Measurements from ENCODE around the gene EXOC3.

The EXOC3 gene

GRCh38 chr5:445591-445990 is 2.6 kb downstream of the EXOC3 start:
- Histone ChIP-seq H3K36me3 (ENCODE audit: insufficient read depth, low read length) (peaks cover 35% of the 10 kb centered on the region), H3K4me3 (ENCODE audit: low read length) (no peak overlapping the region), H3K27me3 (ENCODE audit: control insufficient read depth, insufficient read depth, low read length) (no peaks in the 10 kb centered on the region)

GRCh38 chr5:446066-446882 is 3.3 kb downstream of the EXOC3 start:
- no peaks in the 10 kb centered on the region for H3K9me3 ChIP-seq (replicated peaks; ENCODE audit: low read length)
- no peaks in the 10 kb centered on the region for H3K27me3 ChIP-seq (ENCODE audit: control insufficient read depth, insufficient read depth, low read length)
- H3K4me2 ChIP-seq (ENCODE audit: low read length): no peak overlapping the region
- peaks cover 40% of the 10 kb centered on the region for H3K36me3 ChIP-seq (ENCODE audit: insufficient read depth, low read length)
- H3K4me3 ChIP-seq (ENCODE audit: low read length): no peak overlapping the region
- H3K4me1 ChIP-seq (ENCODE audit: control insufficient read depth, insufficient read depth, low read length): peaks cover 16% of the 10 kb centered on the region
- no peak overlapping the region for H3K9ac ChIP-seq (ENCODE audit: low read depth, low read length)

More at GRCh38 chr5:445591-445990, 2.6 kb downstream of the EXOC3 start:
- Histone ChIP-seq H3K9me3 (replicated peaks; ENCODE audit: low read length) (no peaks in the 10 kb centered on the region), H3K4me2 (ENCODE audit: low read length) (no peak overlapping the region), H3K9ac (ENCODE audit: low read depth, low read length) (no peak overlapping the region), H3K4me1 (ENCODE audit: control insufficient read depth, insufficient read depth, low read length) (peaks cover 16% of the 10 kb centered on the region)

GRCh38 chr5:446883-447263 is 3.9 kb downstream of the EXOC3 start:
- Histone ChIP-seq H3K9ac (ENCODE audit: low read depth, low read length) (no peak overlapping the region), H3K36me3 (ENCODE audit: insufficient read depth, low read length) (peaks cover 46% of the 10 kb centered on the region)

GRCh38 chr5:447501-447900 is 4.5 kb downstream of the EXOC3 start:
- Histone ChIP-seq H3K4me1 (ENCODE audit: control insufficient read depth, insufficient read depth, low read length) (peaks cover 9% of the 10 kb centered on the region), H3K9me3 (replicated peaks; ENCODE audit: low read length) (peaks cover 2% of the 10 kb centered on the region), H3K4me2 (ENCODE audit: low read length) (no peak overlapping the region), H3K4me3 (ENCODE audit: low read length) (no peak overlapping the region), H3K9ac (ENCODE audit: low read depth, low read length) (no peak overlapping the region), H3K36me3 (ENCODE audit: insufficient read depth, low read length) (peaks cover 52% of the 10 kb centered on the region), H3K27me3 (ENCODE audit: control insufficient read depth, insufficient read depth, low read length) (no peaks in the 10 kb centered on the region)

More at GRCh38 chr5:446883-447263, 3.9 kb downstream of the EXOC3 start:
- H3K4me2 ChIP-seq (ENCODE audit: low read length): no peak overlapping the region
- no peaks in the 10 kb centered on the region for H3K9me3 ChIP-seq (replicated peaks; ENCODE audit: low read length)
- peaks cover 15% of the 10 kb centered on the region for H3K4me1 ChIP-seq (ENCODE audit: control insufficient read depth, insufficient read depth, low read length)
- H3K27me3 ChIP-seq (ENCODE audit: control insufficient read depth, insufficient read depth, low read length): no peaks in the 10 kb centered on the region
- H3K4me3 ChIP-seq (ENCODE audit: low read length): no peak overlapping the region

- H3K4me2 ChIP-seq (ENCODE audit: low read length): no peak overlapping the region
- H3K9ac ChIP-seq (ENCODE audit: low read depth, low read length): no peak overlapping the region
- H3K36me3 ChIP-seq (ENCODE audit: insufficient read depth, low read length): peaks cover 58% of the 10 kb centered on the region
Measured at GRCh38 chr5:448061-448765, 5.2 kb downstream of the EXOC3 start.

GRCh38 chr5:448766-449090 is 5.8 kb downstream of the EXOC3 start:
- H3K4me1 ChIP-seq (ENCODE audit: control insufficient read depth, insufficient read depth, low read length): peaks cover 7% of the 10 kb centered on the region
- H3K4me2 ChIP-seq (ENCODE audit: low read length): no peak overlapping the region
- peaks cover 63% of the 10 kb centered on the region for H3K36me3 ChIP-seq (ENCODE audit: insufficient read depth, low read length)

More at GRCh38 chr5:448061-448765, 5.2 kb downstream of the EXOC3 start:
- Histone ChIP-seq H3K9me3 (replicated peaks; ENCODE audit: low read length) (peaks cover 2% of the 10 kb centered on the region), H3K27me3 (ENCODE audit: control insufficient read depth, insufficient read depth, low read length) (no peaks in the 10 kb centered on the region), H3K4me3 (ENCODE audit: low read length) (no peak overlapping the region), H3K4me1 (ENCODE audit: control insufficient read depth, insufficient read depth, low read length) (peaks cover 8% of the 10 kb centered on the region)

GRCh38 chr5:449151-449550 is 6.2 kb downstream of the EXOC3 start:
- no peaks in the 10 kb centered on the region for H3K27me3 ChIP-seq (ENCODE audit: control insufficient read depth, insufficient read depth, low read length)
- no peak overlapping the region for H3K4me3 ChIP-seq (ENCODE audit: low read length)
- H3K9ac ChIP-seq (ENCODE audit: low read depth, low read length): no peak overlapping the region
- H3K9me3 ChIP-seq (replicated peaks; ENCODE audit: low read length): peaks cover 2% of the 10 kb centered on the region
- H3K4me1 ChIP-seq (ENCODE audit: control insufficient read depth, insufficient read depth, low read length): peaks cover 2% of the 10 kb centered on the region
- no peak overlapping the region for H3K4me2 ChIP-seq (ENCODE audit: low read length)
- peaks cover 67% of the 10 kb centered on the region for H3K36me3 ChIP-seq (ENCODE audit: insufficient read depth, low read length)

More at GRCh38 chr5:448766-449090, 5.8 kb downstream of the EXOC3 start:
- Histone ChIP-seq H3K27me3 (ENCODE audit: control insufficient read depth, insufficient read depth, low read length) (no peaks in the 10 kb centered on the region), H3K9ac (ENCODE audit: low read depth, low read length) (no peak overlapping the region), H3K9me3 (replicated peaks; ENCODE audit: low read length) (peaks cover 2% of the 10 kb centered on the region), H3K4me3 (ENCODE audit: low read length) (no peak overlapping the region)

GRCh38 chr5:451587-452458 is 8.8 kb downstream of the EXOC3 start:
- no peak overlapping the region for H3K9ac ChIP-seq (ENCODE audit: low read depth, low read length)
- H3K9me3 ChIP-seq (replicated peaks; ENCODE audit: low read length): peaks cover 2% of the 10 kb centered on the region
- H3K27me3 ChIP-seq (ENCODE audit: control insufficient read depth, insufficient read depth, low read length): no peaks in the 10 kb centered on the region
- no peak overlapping the region for H3K4me3 ChIP-seq (ENCODE audit: low read length)
- H3K4me1 ChIP-seq (ENCODE audit: control insufficient read depth, insufficient read depth, low read length): no peaks in the 10 kb centered on the region
- no peak overlapping the region for H3K4me2 ChIP-seq (ENCODE audit: low read length)
- peaks cover 78% of the 10 kb centered on the region for H3K36me3 ChIP-seq (ENCODE audit: insufficient read depth, low read length)

GRCh38 chr5:452978-453710 is 10.2 kb downstream of the EXOC3 start:
- no peak overlapping the region for H3K4me3 ChIP-seq (ENCODE audit: low read length)
- H3K9ac ChIP-seq (ENCODE audit: low read depth, low read length): no peak overlapping the region
- no peaks in the 10 kb centered on the region for H3K4me1 ChIP-seq (ENCODE audit: control insufficient read depth, insufficient read depth, low read length)
- no peak overlapping the region for H3K4me2 ChIP-seq (ENCODE audit: low read length)
- no peaks in the 10 kb centered on the region for H3K27me3 ChIP-seq (ENCODE audit: control insufficient read depth, insufficient read depth, low read length)
- peaks cover 76% of the 10 kb centered on the region for H3K36me3 ChIP-seq (ENCODE audit: insufficient read depth, low read length)
- H3K9me3 ChIP-seq (replicated peaks; ENCODE audit: low read length): peaks cover 2% of the 10 kb centered on the region

- peaks cover 74% of the 10 kb centered on the region for H3K36me3 ChIP-seq (ENCODE audit: insufficient read depth, low read length)
- peaks cover 6% of the 10 kb centered on the region for H3K4me1 ChIP-seq (ENCODE audit: control insufficient read depth, insufficient read depth, low read length)
- no peak overlapping the region for H3K9ac ChIP-seq (ENCODE audit: low read depth, low read length)
Measured at GRCh38 chr5:453725-454481, 10.9 kb downstream of the EXOC3 start.

More at GRCh38 chr5:453725-454481, 10.9 kb downstream of the EXOC3 start:
- no peak overlapping the region for H3K4me3 ChIP-seq (ENCODE audit: low read length)
- H3K27me3 ChIP-seq (ENCODE audit: control insufficient read depth, insufficient read depth, low read length): no peaks in the 10 kb centered on the region
- no peak overlapping the region for H3K4me2 ChIP-seq (ENCODE audit: low read length)
- H3K9me3 ChIP-seq (replicated peaks; ENCODE audit: low read length): peaks cover 2% of the 10 kb centered on the region
